Central memory CD8-positive, alpha-beta T cell (primary cell): ENCODE measurements around the gene COL20A1.

Source experiments
- ATAC-seq: fragments of 150-1000 bp; cut with Tn5 transposase; replicated peaks from 2 replicates; pipeline ENCODE4 v1.10.0; 2022; ENCODE audit warnings: mild to moderate bottlenecking, moderate FRiP score, moderate number of reproducible peaks; ENCODE audit not compliant: poor library complexity, severe bottlenecking; ENCODE audit errors: extremely low read depth
- DNase-seq, 2 donors: peaks; one replicate each; pipeline ENCODE4 v3.0.0; 2021; ENCODE audit warnings: low spot score in 2 of 2
- H3K27ac Mint-ChIP-seq: one replicate; pipeline ENCODE4 v1.8.0; 2022; ENCODE audit warnings: low read depth, mild to moderate bottlenecking, moderate library complexity, mixed read lengths
- H3K27me3 Mint-ChIP-seq: one replicate; pipeline ENCODE4 v1.8.0; 2022; ENCODE audit warnings: mixed read lengths
- H3K36me3 Mint-ChIP-seq: one replicate; pipeline ENCODE4 v1.8.0; 2022; ENCODE audit warnings: mild to moderate bottlenecking, moderate library complexity, mixed read lengths; ENCODE audit not compliant: insufficient read depth
- H3K4me1 Mint-ChIP-seq: one replicate; pipeline ENCODE4 v1.8.0; 2022; ENCODE audit warnings: mixed read lengths
- H3K4me3 Mint-ChIP-seq: one replicate; pipeline ENCODE4 v1.8.0; 2022; ENCODE audit warnings: mild to moderate bottlenecking, moderate library complexity, mixed read lengths
- H3K9me3 Mint-ChIP-seq: one replicate; pipeline ENCODE4 v1.8.0; 2022; ENCODE audit warnings: mixed read lengths

COL20A1 gene

GRCh38 chr20:63356931-63357879 is 64.2 kb downstream of the COL20A1 start:
- no peak for DNase-seq
- Mint-ChIP-seq H3K27me3 (peaks cover 2% of the 10 kb centered on the region), H3K9me3 (no peaks in the 10 kb centered on the region), H3K36me3 (peaks cover 1% of the 10 kb centered on the region), H3K4me3 (no peak overlapping the region), H3K4me1 (no peaks in the 10 kb centered on the region), H3K27ac (no peak overlapping the region)
- ATAC-seq: no peak

- no peak for DNase-seq
- no peaks in the 10 kb centered on the region for H3K9me3 Mint-ChIP-seq
- H3K4me1 Mint-ChIP-seq: peaks cover 5% of the 10 kb centered on the region
- no peak for ATAC-seq
- peaks cover 3% of the 10 kb centered on the region for H3K36me3 Mint-ChIP-seq
- no peak overlapping the region for H3K27ac Mint-ChIP-seq
- peaks cover 12% of the 10 kb centered on the region for H3K27me3 Mint-ChIP-seq
- H3K4me3 Mint-ChIP-seq: no peak overlapping the region
Observed at GRCh38 chr20:63357921-63358905, 65.2 kb downstream of the COL20A1 start.

GRCh38 chr20:63359164-63359934 is 66.4 kb downstream of the COL20A1 start:
- no peak overlapping the region for H3K27ac Mint-ChIP-seq
- DNase-seq (no peak), ATAC-seq (no peak)
- H3K4me1 Mint-ChIP-seq: peaks cover 5% of the 10 kb centered on the region
- H3K27me3 Mint-ChIP-seq: peaks cover 14% of the 10 kb centered on the region
- H3K4me3 Mint-ChIP-seq: no peak overlapping the region
- no peaks in the 10 kb centered on the region for H3K9me3 Mint-ChIP-seq
- H3K36me3 Mint-ChIP-seq: peaks cover 5% of the 10 kb centered on the region

GRCh38 chr20:63359937-63360849 is 67.2 kb downstream of the COL20A1 start:
- peaks cover 5% of the 10 kb centered on the region for H3K4me1 Mint-ChIP-seq
- H3K27me3 Mint-ChIP-seq: peaks cover 19% of the 10 kb centered on the region
- peaks cover 5% of the 10 kb centered on the region for H3K36me3 Mint-ChIP-seq
- ATAC-seq (no peak), DNase-seq (no peak)
- H3K9me3 Mint-ChIP-seq: no peaks in the 10 kb centered on the region
- H3K27ac Mint-ChIP-seq: no peak overlapping the region
- H3K4me3 Mint-ChIP-seq: no peak overlapping the region

GRCh38 chr20:63360850-63361518 is 68.0 kb downstream of the COL20A1 start, which contains the start of gene CHRNA4:
Gene CHRNA4, minus strand, starts transcription at chr20:63361349. Its CDS starts 184 bp downstream, at chr20:63361165.
- H3K36me3 Mint-ChIP-seq: peaks cover 5% of the 10 kb centered on the region
- no peaks in the 10 kb centered on the region for H3K9me3 Mint-ChIP-seq
- H3K27ac Mint-ChIP-seq: no peak within 1 kb of the TSS
- DNase-seq (no peak), ATAC-seq (no peak)
- H3K27me3 Mint-ChIP-seq: peaks cover 26% of the 10 kb centered on the region
- no peak within 1 kb of the TSS for H3K4me3 Mint-ChIP-seq
- H3K4me1 Mint-ChIP-seq: peaks cover 5% of the 10 kb centered on the region

- Mint-ChIP-seq H3K4me1 (peaks cover 5% of the 10 kb centered on the region), H3K27me3 (peaks cover 34% of the 10 kb centered on the region), H3K27ac (no peak overlapping the region), H3K36me3 (peaks cover 4% of the 10 kb centered on the region), H3K4me3 (no peak overlapping the region), H3K9me3 (no peaks in the 10 kb centered on the region)
- DNase-seq (no peak), ATAC-seq (no peak)
Observed at GRCh38 chr20:63361519-63362435, 68.8 kb downstream of the COL20A1 start.

- Mint-ChIP-seq H3K4me1 (peaks cover 5% of the 10 kb centered on the region), H3K9me3 (no peaks in the 10 kb centered on the region), H3K36me3 (peaks cover 4% of the 10 kb centered on the region), H3K4me3 (no peak overlapping the region), H3K27me3 (peaks cover 34% of the 10 kb centered on the region), H3K27ac (no peak overlapping the region)
- ATAC-seq (no peak), DNase-seq (no peak)
Observed at GRCh38 chr20:63362436-63363009, 69.5 kb downstream of the COL20A1 start.

- no peak for DNase-seq
Observed at GRCh38 chr20:63363013-63363957, 70.3 kb downstream of the COL20A1 start.

GRCh38 chr20:63363981-63364561 is 71.1 kb downstream of the COL20A1 start:
- H3K4me3 Mint-ChIP-seq: no peak overlapping the region
- H3K9me3 Mint-ChIP-seq: no peaks in the 10 kb centered on the region
- peaks cover 34% of the 10 kb centered on the region for H3K27me3 Mint-ChIP-seq
- no peak for ATAC-seq
- no peak for DNase-seq
- H3K4me1 Mint-ChIP-seq: peaks cover 5% of the 10 kb centered on the region
- H3K36me3 Mint-ChIP-seq: peaks cover 4% of the 10 kb centered on the region
- H3K27ac Mint-ChIP-seq: no peak overlapping the region

More at GRCh38 chr20:63363013-63363957, 70.3 kb downstream of the COL20A1 start:
- H3K27ac Mint-ChIP-seq: no peak overlapping the region
- H3K4me3 Mint-ChIP-seq: no peak overlapping the region
- peaks cover 4% of the 10 kb centered on the region for H3K36me3 Mint-ChIP-seq
- H3K9me3 Mint-ChIP-seq: no peaks in the 10 kb centered on the region
- peaks cover 5% of the 10 kb centered on the region for H3K4me1 Mint-ChIP-seq
- ATAC-seq: no peak
- peaks cover 34% of the 10 kb centered on the region for H3K27me3 Mint-ChIP-seq
